GM12875 (cell line): ENCODE results near the gene COL13A1.

Experiments used
- H3K4me3 ChIP-seq: one replicate; pipeline ENCODE4 v1.5.1; 2011; ENCODE audit warnings: low read depth, low read length, control low read depth
- CTCF ChIP-seq: IDR thresholded peaks from 2 replicates; pipeline ENCODE4 v1.5.1; 2011; ENCODE audit warnings: low read depth, mild to moderate bottlenecking, control low read depth, inconsistent platforms, low read length, moderate library complexity, borderline replicate concordance; ENCODE audit not compliant: insufficient read depth

Gene COL13A1

DNA sequence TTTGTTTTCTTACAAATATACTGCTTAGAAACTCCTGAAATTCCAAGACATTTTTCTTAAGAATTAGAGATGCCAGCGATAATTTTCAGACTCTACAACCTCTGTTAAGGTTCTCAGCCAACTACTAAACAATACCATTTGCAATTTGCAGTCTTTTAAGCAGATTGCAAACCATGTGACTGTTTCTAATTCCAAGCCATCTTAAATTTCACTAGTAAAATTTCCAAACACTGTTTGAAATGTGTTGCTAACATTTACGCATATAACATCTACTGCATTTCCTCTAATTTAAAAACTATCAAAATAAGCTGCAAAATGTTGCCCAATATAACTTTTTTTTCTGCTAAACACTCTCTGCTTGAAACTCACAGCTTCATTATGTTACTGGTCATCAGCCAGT is 194.9 kb downstream of the COL13A1 start:
- no peak overlapping the region for H3K4me3 ChIP-seq
- no peak for TF ChIP-seq CTCF

GRCh38 chr10:70000262-70000661 is 198.6 kb downstream of the COL13A1 start:
- H3K4me3 ChIP-seq: no peak overlapping the region
- no peak for TF ChIP-seq CTCF

DNA sequence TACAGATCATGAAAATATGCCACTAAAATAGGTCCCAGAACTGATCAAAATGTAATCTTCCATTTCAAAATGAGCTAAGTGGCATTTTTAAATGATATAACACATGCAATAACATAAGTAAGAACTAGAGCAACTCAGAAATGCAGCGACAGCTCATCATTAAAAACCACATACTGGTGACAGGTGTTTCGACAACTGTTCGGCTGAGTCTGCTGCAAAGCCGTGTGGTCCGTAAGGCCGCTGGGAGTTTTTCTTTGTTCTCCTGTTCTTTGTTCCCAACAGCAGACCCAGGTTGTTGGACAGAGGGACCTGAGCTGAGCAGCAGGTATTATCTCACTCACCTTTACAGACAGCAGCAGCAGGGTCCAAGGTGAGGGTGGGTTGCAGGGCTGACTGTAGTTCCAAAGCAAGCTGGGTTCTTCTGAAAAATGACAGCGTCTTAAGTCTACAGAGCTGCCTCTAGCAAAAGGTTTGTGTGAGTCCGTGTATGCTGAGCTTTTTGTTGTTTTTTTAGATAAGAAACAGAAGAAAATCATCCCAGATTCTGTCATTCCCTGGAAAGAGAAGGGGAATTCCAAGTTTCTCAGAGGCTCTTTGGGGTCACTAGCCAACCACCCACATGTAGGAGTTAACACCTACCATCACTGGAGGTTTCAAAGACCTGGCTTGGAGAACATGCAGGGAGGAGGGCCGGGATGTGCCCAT is 205.6 kb downstream of the COL13A1 start:
- no peak for TF ChIP-seq CTCF

More for the DNA sequence above, 205.6 kb downstream of the COL13A1 start:
- no peak overlapping the region for H3K4me3 ChIP-seq
